GM12878 (cell line): ENCODE measurements around the gene UBE2QL1. TPM values are rescaled to one million over a fixed set of nuclear protein-coding genes. Genes with fewer than 3 reads are reported as not detected.

Source experiments
- ATF7 ChIP-seq: fragments of 450-650 bp; IDR thresholded peaks from 2 replicates; pipeline ENCODE4 v1.6.1; 2016; ENCODE audit warnings: low read depth, mild to moderate bottlenecking
- EP300 ChIP-seq, 2 experiments: fragments of 150-350 bp in 1 of 2; IDR thresholded peaks; 2 replicates each; pipeline ENCODE4 v1.6.1; 2011 to 2012; ENCODE audit warnings: low read depth in 2 of 2, low read length in 2 of 2, borderline replicate concordance in 1 of 2, improper control_type of control experiment in 1 of 2, inconsistent platforms in 1 of 2; ENCODE audit not compliant: control insufficient read depth in 1 of 2
- HDGF ChIP-seq: fragments of 450-650 bp; IDR thresholded peaks from 2 replicates; pipeline ENCODE4 v1.6.1; 2016; ENCODE audit warnings: antibody characterized with exemption
- KAT2A ChIP-seq: conservative IDR thresholded peaks from 2 replicates; pipeline ENCODE4 v1.6.1; 2011; ENCODE audit warnings: low read depth, low read length; ENCODE audit not compliant: control insufficient read depth
- POU2F2 ChIP-seq: IDR thresholded peaks from 3 replicates; pipeline ENCODE4 v1.6.1; 2011; ENCODE audit warnings: low read depth, mild to moderate bottlenecking, low read length, borderline replicate concordance
- RUNX3 ChIP-seq: IDR thresholded peaks from 2 replicates; pipeline ENCODE4 v1.6.1; 2012; ENCODE audit warnings: low read length, inconsistent platforms
- SMAD1 ChIP-seq: fragments of 450-650 bp; IDR thresholded peaks from 2 replicates; pipeline ENCODE4 v1.6.1; 2018; ENCODE audit warnings: mild to moderate bottlenecking, low read depth; ENCODE audit not compliant: partially characterized antibody
- SMARCA5 ChIP-seq: fragments of 450-650 bp; IDR thresholded peaks from 2 replicates; pipeline ENCODE4 v1.6.1; 2017; ENCODE audit warnings: mild to moderate bottlenecking
- ZBED1 ChIP-seq: IDR thresholded peaks from 2 replicates; pipeline ENCODE4 v1.6.1; 2016; ENCODE audit warnings: borderline replicate concordance
- ZNF207 ChIP-seq: fragments of 450-650 bp; IDR thresholded peaks from 2 replicates; pipeline ENCODE4 v1.6.1; 2014; ENCODE audit warnings: antibody characterized with exemption, mild to moderate bottlenecking, borderline replicate concordance
- polyA plus RNA-seq, 11 experiments: library from polyadenylated mRNA; depleted of rRNA in 4 of 11; unstranded in 6 of 11; stranded (reverse) in 5 of 11; fragments of >200 nt; fragmentation: Nextera tagmentation in 4 of 11; fragmentation: Illumina TruSeq in 1 of 11; extraction: Ambion mirVana in 4 of 11; extraction: Trizol in 1 of 11; gene quantifications; 1 replicate in 1 of 11; 2 replicates in 10 of 11; pipeline versions ENCODE4 v1.2.1 to v1.2.3, GENCODE V29; 2011 to 2016; ENCODE audit warnings: inconsistent platforms in 2 of 11, missing spikeins in 2 of 11, low read depth in 1 of 11
- total RNA-seq, 4 experiments: library from RNA; depleted of rRNA in 3 of 4; stranded (reverse); fragments of >200 nt in 3 of 4; fragmentation: Illumina TruSeq in 1 of 4; extraction: Trizol in 1 of 4; gene quantifications; 2 replicates each; pipeline versions ENCODE4 v1.2.1 to v1.2.3, GENCODE V29; 2013 to 2021
- TF ChIP-seq, protein P1 (sequence below): fragments of 450-650 bp; IDR thresholded peaks from 2 replicates; pipeline ENCODE4 v1.6.1; 2018; ENCODE audit warnings: borderline replicate concordance, mild to moderate bottlenecking; ENCODE audit not compliant: partially characterized antibody
- TF ChIP-seq, protein P2 (sequence below): IDR thresholded peaks from 2 replicates; pipeline ENCODE4 v1.6.1; 2012; ENCODE audit warnings: low read depth, low read length, improper control_type of control experiment
- TF ChIP-seq, protein P3 (sequence below): fragments of 450-650 bp; IDR thresholded peaks from 2 replicates; pipeline ENCODE4 v1.6.1; 2017; ENCODE audit warnings: mild to moderate bottlenecking, moderate library complexity
- TF ChIP-seq, protein P4 (sequence below): IDR thresholded peaks from 2 replicates; pipeline ENCODE4 v1.6.1; 2012; ENCODE audit warnings: improper control_type of control experiment, low read depth, low read length; ENCODE audit not compliant: insufficient replicate concordance

The UBE2QL1 gene
- total and polyA plus RNA-seq, 10 of the 15 experiments (the other 5 are each of a cell fraction or from before 2014, with no cell fraction given), result 0.03 to 0.62 (median 0.04) TPM; not detected in 6

DNA sequence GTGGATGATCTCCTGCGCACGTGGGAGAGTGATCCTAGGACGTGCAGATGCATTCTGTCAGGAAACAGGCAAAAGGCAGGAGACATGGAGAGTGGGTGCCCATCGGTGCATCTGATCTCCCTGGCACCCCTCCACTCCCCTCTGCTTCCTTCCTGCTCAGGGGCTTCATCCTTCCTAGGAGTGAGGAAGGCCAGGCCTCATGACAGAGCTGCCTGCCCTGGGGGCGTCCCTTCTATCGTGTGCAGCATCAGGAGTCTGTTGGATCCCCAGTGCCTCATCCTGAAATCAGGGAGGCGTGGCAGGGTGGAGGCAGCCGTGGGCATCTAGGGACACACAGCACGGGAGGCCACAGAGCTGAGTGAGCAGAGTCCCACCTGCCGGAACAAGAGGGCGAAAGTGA, 30.1 kb downstream of the UBE2QL1 start (continued):
- TF ChIP-seq, protein P1, sequence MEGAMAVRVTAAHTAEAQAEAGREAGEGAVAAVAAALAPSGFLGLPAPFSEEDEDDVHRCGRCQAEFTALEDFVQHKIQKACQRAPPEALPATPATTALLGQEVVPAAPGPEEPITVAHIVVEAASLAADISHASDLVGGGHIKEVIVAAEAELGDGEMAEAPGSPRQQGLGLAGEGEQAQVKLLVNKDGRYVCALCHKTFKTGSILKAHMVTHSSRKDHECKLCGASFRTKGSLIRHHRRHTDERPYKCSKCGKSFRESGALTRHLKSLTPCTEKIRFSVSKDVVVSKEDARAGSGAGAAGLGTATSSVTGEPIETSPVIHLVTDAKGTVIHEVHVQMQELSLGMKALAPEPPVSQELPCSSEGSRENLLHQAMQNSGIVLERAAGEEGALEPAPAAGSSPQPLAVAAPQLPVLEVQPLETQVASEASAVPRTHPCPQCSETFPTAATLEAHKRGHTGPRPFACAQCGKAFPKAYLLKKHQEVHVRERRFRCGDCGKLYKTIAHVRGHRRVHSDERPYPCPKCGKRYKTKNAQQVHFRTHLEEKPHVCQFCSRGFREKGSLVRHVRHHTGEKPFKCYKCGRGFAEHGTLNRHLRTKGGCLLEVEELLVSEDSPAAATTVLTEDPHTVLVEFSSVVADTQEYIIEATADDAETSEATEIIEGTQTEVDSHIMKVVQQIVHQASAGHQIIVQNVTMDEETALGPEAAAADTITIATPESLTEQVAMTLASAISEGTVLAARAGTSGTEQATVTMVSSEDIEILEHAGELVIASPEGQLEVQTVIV, result no peak
- TF ChIP-seq SMAD1 (no peak), ATF7 (no peak), EP300 (IDR thresholded peaks at IDR 0.05; ENCODE audit: borderline replicate concordance in 1 of 2, control insufficient read depth in 1 of 2, low read depth in 2 of 2, low read length in 2 of 2) (no peak), HDGF (no peak), ZNF207 (no peak), SMARCA5 (no peak), KAT2A (no peak), RUNX3 (no peak), ZBED1 (no peak), POU2F2 (no peak)
- TF ChIP-seq, protein P2, sequence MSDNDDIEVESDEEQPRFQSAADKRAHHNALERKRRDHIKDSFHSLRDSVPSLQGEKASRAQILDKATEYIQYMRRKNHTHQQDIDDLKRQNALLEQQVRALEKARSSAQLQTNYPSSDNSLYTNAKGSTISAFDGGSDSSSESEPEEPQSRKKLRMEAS, result no peak
- TF ChIP-seq, protein P3, sequence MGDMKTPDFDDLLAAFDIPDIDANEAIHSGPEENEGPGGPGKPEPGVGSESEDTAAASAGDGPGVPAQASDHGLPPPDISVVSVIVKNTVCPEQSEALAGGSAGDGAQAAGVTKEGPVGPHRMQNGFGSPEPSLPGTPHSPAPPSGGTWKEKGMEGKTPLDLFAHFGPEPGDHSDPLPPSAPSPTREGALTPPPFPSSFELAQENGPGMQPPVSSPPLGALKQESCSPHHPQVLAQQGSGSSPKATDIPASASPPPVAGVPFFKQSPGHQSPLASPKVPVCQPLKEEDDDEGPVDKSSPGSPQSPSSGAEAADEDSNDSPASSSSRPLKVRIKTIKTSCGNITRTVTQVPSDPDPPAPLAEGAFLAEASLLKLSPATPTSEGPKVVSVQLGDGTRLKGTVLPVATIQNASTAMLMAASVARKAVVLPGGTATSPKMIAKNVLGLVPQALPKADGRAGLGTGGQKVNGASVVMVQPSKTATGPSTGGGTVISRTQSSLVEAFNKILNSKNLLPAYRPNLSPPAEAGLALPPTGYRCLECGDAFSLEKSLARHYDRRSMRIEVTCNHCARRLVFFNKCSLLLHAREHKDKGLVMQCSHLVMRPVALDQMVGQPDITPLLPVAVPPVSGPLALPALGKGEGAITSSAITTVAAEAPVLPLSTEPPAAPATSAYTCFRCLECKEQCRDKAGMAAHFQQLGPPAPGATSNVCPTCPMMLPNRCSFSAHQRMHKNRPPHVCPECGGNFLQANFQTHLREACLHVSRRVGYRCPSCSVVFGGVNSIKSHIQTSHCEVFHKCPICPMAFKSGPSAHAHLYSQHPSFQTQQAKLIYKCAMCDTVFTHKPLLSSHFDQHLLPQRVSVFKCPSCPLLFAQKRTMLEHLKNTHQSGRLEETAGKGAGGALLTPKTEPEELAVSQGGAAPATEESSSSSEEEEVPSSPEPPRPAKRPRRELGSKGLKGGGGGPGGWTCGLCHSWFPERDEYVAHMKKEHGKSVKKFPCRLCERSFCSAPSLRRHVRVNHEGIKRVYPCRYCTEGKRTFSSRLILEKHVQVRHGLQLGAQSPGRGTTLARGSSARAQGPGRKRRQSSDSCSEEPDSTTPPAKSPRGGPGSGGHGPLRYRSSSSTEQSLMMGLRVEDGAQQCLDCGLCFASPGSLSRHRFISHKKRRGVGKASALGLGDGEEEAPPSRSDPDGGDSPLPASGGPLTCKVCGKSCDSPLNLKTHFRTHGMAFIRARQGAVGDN, result no peak
- TF ChIP-seq, protein P4, sequence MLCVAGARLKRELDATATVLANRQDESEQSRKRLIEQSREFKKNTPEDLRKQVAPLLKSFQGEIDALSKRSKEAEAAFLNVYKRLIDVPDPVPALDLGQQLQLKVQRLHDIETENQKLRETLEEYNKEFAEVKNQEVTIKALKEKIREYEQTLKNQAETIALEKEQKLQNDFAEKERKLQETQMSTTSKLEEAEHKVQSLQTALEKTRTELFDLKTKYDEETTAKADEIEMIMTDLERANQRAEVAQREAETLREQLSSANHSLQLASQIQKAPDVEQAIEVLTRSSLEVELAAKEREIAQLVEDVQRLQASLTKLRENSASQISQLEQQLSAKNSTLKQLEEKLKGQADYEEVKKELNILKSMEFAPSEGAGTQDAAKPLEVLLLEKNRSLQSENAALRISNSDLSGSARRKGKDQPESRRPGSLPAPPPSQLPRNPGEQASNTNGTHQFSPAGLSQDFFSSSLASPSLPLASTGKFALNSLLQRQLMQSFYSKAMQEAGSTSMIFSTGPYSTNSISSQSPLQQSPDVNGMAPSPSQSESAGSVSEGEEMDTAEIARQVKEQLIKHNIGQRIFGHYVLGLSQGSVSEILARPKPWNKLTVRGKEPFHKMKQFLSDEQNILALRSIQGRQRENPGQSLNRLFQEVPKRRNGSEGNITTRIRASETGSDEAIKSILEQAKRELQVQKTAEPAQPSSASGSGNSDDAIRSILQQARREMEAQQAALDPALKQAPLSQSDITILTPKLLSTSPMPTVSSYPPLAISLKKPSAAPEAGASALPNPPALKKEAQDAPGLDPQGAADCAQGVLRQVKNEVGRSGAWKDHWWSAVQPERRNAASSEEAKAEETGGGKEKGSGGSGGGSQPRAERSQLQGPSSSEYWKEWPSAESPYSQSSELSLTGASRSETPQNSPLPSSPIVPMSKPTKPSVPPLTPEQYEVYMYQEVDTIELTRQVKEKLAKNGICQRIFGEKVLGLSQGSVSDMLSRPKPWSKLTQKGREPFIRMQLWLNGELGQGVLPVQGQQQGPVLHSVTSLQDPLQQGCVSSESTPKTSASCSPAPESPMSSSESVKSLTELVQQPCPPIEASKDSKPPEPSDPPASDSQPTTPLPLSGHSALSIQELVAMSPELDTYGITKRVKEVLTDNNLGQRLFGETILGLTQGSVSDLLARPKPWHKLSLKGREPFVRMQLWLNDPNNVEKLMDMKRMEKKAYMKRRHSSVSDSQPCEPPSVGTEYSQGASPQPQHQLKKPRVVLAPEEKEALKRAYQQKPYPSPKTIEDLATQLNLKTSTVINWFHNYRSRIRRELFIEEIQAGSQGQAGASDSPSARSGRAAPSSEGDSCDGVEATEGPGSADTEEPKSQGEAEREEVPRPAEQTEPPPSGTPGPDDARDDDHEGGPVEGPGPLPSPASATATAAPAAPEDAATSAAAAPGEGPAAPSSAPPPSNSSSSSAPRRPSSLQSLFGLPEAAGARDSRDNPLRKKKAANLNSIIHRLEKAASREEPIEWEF, result no peak
